ENCODE results near the gene OR1D2.
"Not testable (repeated sequence)": the region's sequence is repeated elsewhere in the genome, so short reads cannot be mapped to it uniquely, and the experiment has no call there.

The OR1D2 gene

GRCh38 chr17:3104322-3104721, at the start of gene OR1D2:
Gene OR1D2, minus strand, starts transcription at chr17:3104422. Its CDS starts 11,426 bp downstream, at chr17:3092996.
- no peak for FAIRE-seq
- no peak for DNase-seq (ENCODE audit: extremely low spot score, insufficient read length, low read depth)

- FAIRE-seq; DNase-seq (ENCODE audit: extremely low spot score, insufficient read length, low read depth): not testable (repeated sequence)
Measured at GRCh38 chr17:3137494-3137893, 33.3 kb upstream of the OR1D2 start.

GRCh38 chr17:3127451-3127850, 23.2 kb upstream of the OR1D2 start, which contains the start of gene OR1G1:
Gene OR1G1, minus strand, starts transcription at chr17:3127551. Its CDS starts 0 bp downstream, at chr17:3127551.
- DNase-seq (ENCODE audit: extremely low spot score, insufficient read length, low read depth) (no peak), FAIRE-seq (no peak)

- not testable (repeated sequence) for FAIRE-seq; DNase-seq (ENCODE audit: extremely low spot score, insufficient read length, low read depth)
Measured at GRCh38 chr17:3073850-3074249, 30.4 kb downstream of the OR1D2 start.

- FAIRE-seq = peak; percentile 33
- DNase-seq (ENCODE audit: extremely low spot score, insufficient read length, low read depth) = not testable (repeated sequence)
Measured at GRCh38 chr17:3065192-3065591, 39.0 kb downstream of the OR1D2 start.

- not testable (repeated sequence) for FAIRE-seq; DNase-seq (ENCODE audit: extremely low spot score, insufficient read length, low read depth)
Measured at GRCh38 chr17:3063507-3063906, 40.7 kb downstream of the OR1D2 start, which contains the start of gene OR1D5. Gene OR1D5, minus strand, starts transcription at chr17:3063607. Its CDS starts 0 bp downstream, at chr17:3063607.

GRCh38 chr17:3062824-3063377, 41.3 kb downstream of the OR1D2 start:
- FAIRE-seq; DNase-seq (ENCODE audit: extremely low spot score, insufficient read length, low read depth): not testable (repeated sequence)

- FAIRE-seq; DNase-seq (ENCODE audit: extremely low spot score, insufficient read length, low read depth): not testable (repeated sequence)
Measured at GRCh38 chr17:3054868-3055267, 49.4 kb downstream of the OR1D2 start.

GRCh38 chr17:3049705-3050295, 54.4 kb downstream of the OR1D2 start:
- DNase-seq (ENCODE audit: extremely low spot score, insufficient read length, low read depth) (no peak), FAIRE-seq (no peak)

GRCh38 chr17:3048727-3049471, 55.3 kb downstream of the OR1D2 start:
- peak; percentile 91 for FAIRE-seq
- DNase-seq (ENCODE audit: extremely low spot score, insufficient read length, low read depth) = peak; percentile 81

GRCh38 chr17:3046753-3047152, 57.5 kb downstream of the OR1D2 start:
- no peak for FAIRE-seq
- no peak for DNase-seq (ENCODE audit: extremely low spot score, insufficient read length, low read depth)

GRCh38 chr17:3043737-3044365, 60.4 kb downstream of the OR1D2 start:
- DNase-seq (ENCODE audit: extremely low spot score, insufficient read length, low read depth) (no peak), FAIRE-seq (no peak)

- FAIRE-seq (no peak), DNase-seq (ENCODE audit: extremely low spot score, insufficient read length, low read depth) (no peak)
Measured at GRCh38 chr17:3040882-3041281, 63.3 kb downstream of the OR1D2 start.

GRCh38 chr17:3039736-3040135, 64.5 kb downstream of the OR1D2 start:
- FAIRE-seq = no peak
- no peak for DNase-seq (ENCODE audit: extremely low spot score, insufficient read length, low read depth)

GRCh38 chr17:3038941-3039340, 65.3 kb downstream of the OR1D2 start:
- no peak for FAIRE-seq
- no peak for DNase-seq (ENCODE audit: extremely low spot score, insufficient read length, low read depth)
